Measurements from ENCODE around the gene KRT20. TPM values are rescaled to one million over a fixed set of nuclear protein-coding genes. Genes with fewer than 3 reads are reported as not detected.

KRT20 gene
- total and polyA plus RNA-seq, 2 of the 4 experiments (the other 2 are of a cell fraction) = not detected

DNA sequence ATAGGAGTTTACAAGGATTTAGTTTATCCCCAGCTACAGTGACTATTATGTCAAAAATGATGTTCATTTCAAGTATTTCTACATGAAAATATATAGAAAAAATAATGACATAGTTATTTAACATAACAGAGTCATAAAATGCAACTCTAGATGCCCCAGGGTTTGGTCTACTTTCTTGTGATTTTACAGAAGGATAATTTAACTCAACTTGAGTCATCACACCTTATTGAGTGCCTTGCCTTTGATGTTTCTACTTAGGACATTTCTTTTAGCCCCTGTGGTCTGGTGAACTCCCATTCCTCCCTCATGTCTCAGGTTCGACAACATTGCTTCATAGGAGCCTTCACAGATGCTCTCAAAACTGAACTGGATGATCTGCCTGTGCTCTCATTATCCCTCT, 2.0 kb downstream of the KRT20 start:
- DNase-seq = no peak
- in situ Hi-C loops (cut with MboI; ENCODE audit: low sequenced_read_pairs) (no loop called here), dilution Hi-C loops (cut with HindIII; ENCODE audit: low sequenced_read_pairs, unreplicated experiment) (no loop called here), intact Hi-C loops (cut with micrococcal nuclease) (no loop called here)
- H2AFZ ChIP-seq (replicated peaks; ENCODE audit: low read length, poor library complexity) = no peak overlapping the region
- no peak overlapping the region for H4K8ac ChIP-seq (ENCODE audit: low read depth in 2 of 2, low read length in 2 of 2)
- ChIA-PET POLR2A (ENCODE audit: unreplicated experiment) (no interaction called here), CTCF (no interaction called here)
- H3K9ac ChIP-seq (ENCODE audit: low read depth, low read length) = no peak overlapping the region
- peaks cover 11% of the 10 kb centered on the region for H3K27me3 ChIP-seq (ENCODE audit: control insufficient read depth, insufficient read depth, low read length)
- H3K27ac ChIP-seq (ENCODE audit: insufficient read depth, low read length) = no peak overlapping the region
- no peak overlapping the region for H3K4me3 ChIP-seq (ENCODE audit: insufficient read depth, low read depth, low read length)
- no TSS peak for BruUV-seq (replicated peaks)
- no peak overlapping the region for H3K23ac ChIP-seq (ENCODE audit: low read depth, low read length)
- H3K9me3 ChIP-seq (ENCODE audit: control insufficient read depth, insufficient read depth, low read length) = no peaks in the 10 kb centered on the region
- no CpG with 5 or more reads among the region's 1 CpG for WGBS, 2 experiments (ENCODE audit: extremely low coverage in 2 of 2, insufficient read length in 1 of 2)
- no peaks in the 10 kb centered on the region for H3K4me1 ChIP-seq (ENCODE audit: control insufficient read depth, insufficient read depth, low read length)
- no peak overlapping the region for H3K4ac ChIP-seq (ENCODE audit: low read depth, low read length)
- H3K18ac ChIP-seq (ENCODE audit: low read depth, low read length) = no peak overlapping the region
- no peak for ATAC-seq (ENCODE audit: low read depth)
- H4K5ac ChIP-seq (ENCODE audit: low read depth, low read length) = no peak overlapping the region
- no peak overlapping the region for H2BK15ac ChIP-seq (ENCODE audit: low read depth, low read length)
- H4K20me1 ChIP-seq (ENCODE audit: insufficient read depth, low read length) = no peaks in the 10 kb centered on the region
- H3K14ac ChIP-seq (replicated peaks; ENCODE audit: low read depth, low read length) = no peak overlapping the region
- no peak overlapping the region for H4K91ac ChIP-seq (ENCODE audit: insufficient read depth, low read depth, low read length)
- no peak overlapping the region for H2AK9ac ChIP-seq (replicated peaks; ENCODE audit: low read depth, low read length, poor library complexity)
- H2BK5ac ChIP-seq (ENCODE audit: low read depth, low read length, poor library complexity, severe bottlenecking) = no peak overlapping the region
- TF ChIP-seq MAZ (IDR thresholded peaks at IDR 0.05; ENCODE audit: borderline replicate concordance, low read depth, low read length) (no peak), ELK1 (IDR thresholded peaks at IDR 0.05; ENCODE audit: borderline replicate concordance, low read depth, low read length) (no peak), SMC3 (IDR thresholded peaks at IDR 0.05; ENCODE audit: low read depth, low read length) (no peak), RAD21 (IDR thresholded peaks at IDR 0.05; ENCODE audit: low read length) (no peak), FOS (IDR thresholded peaks at IDR 0.05; ENCODE audit: low read depth, low read length) (no peak), RFX5 (IDR thresholded peaks at IDR 0.05; ENCODE audit: low read depth, low read length) (no peak), USF2 (IDR thresholded peaks at IDR 0.05; ENCODE audit: low read depth, low read length) (no peak), CEBPB (IDR thresholded peaks at IDR 0.05; ENCODE audit: low read depth, low read length) (no peak), RCOR1 (IDR thresholded peaks at IDR 0.05; ENCODE audit: insufficient replicate concordance, low read length) (no peak), MAFK (IDR thresholded peaks at IDR 0.05; ENCODE audit: low read depth, low read length) (no peak), CTCF (conservative IDR thresholded peaks at IDR 0.05; ENCODE audit: low read depth, low read length) (no peak), BHLHE40 (IDR thresholded peaks at IDR 0.05; ENCODE audit: low read depth, low read length) (no peak), NFE2L2 (IDR thresholded peaks at IDR 0.05; ENCODE audit: low read depth, low read length) (no peak), MXI1 (IDR thresholded peaks at IDR 0.05; ENCODE audit: borderline replicate concordance, low read depth, low read length) (no peak), CHD1 (IDR thresholded peaks at IDR 0.05; ENCODE audit: low read depth, low read length) (no peak), POLR2A (IDR thresholded peaks at IDR 0.05; ENCODE audit: low read depth, low read length) (no peak)
- no peak overlapping the region for H2BK20ac ChIP-seq (ENCODE audit: low read depth, low read length)
- H2AK5ac ChIP-seq (ENCODE audit: low read depth, low read length) = no peak overlapping the region
- H3K9me1 ChIP-seq (ENCODE audit: insufficient read depth, low read length) = no peaks in the 10 kb centered on the region
- H3K4me2 ChIP-seq (ENCODE audit: low read depth, low read length) = no peak overlapping the region
- no peaks in the 10 kb centered on the region for H3K36me3 ChIP-seq (ENCODE audit: control insufficient read depth, insufficient read depth, low read length)
- no peak overlapping the region for H3K56ac ChIP-seq (ENCODE audit: extremely low read depth, insufficient read depth, low read length)
- H3K79me1 ChIP-seq (ENCODE audit: low read depth in 1 of 2, low read length in 2 of 2) = no peaks in the 10 kb centered on the region
- H2BK120ac ChIP-seq (ENCODE audit: low read depth, low read length) = no peak overlapping the region
